ENCODE measurements around the gene SRC.
"Not testable (repeated sequence)": the region's sequence is repeated elsewhere in the genome, so short reads cannot be mapped to it uniquely, and the experiment has no call there.

Gene SRC

DNA sequence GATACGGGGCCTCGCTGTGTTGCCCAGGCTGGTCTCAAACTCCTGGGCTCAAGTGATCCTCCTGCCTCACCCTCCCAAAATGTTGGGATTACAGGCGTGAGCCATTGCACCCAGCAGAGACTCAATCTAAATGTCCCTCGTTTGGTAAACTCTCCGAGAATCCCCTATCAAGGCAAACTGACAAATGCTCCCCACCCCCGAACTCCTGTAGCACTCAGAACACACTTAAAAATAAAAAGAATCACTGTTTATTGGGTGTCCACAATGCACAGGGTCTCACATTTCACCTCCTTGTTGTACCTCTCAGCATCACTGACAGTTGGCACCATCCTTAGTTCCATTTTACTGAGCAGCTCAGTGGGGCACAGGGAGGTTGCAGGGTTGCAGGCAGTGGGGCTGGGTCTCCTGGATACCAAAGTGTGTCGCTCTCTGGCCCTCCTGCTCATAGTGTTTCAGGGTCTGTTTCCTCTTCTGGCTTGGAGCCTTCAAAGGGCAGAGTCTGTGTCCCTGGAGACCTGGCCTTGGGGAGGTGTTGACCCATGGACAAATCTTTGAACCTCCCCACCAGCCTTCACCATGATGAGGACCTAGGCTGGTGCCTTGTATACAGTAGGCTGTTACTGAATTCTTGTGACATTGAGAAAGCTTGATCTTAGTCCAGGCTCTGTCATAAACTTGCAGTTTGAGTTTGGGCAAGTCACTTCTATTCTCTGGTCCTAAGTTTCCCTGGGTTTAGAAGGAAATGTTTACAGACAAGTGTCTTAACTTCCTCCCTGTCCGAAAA is 8.5 kb upstream of the SRC start:
- DNase-seq, result no peak

- not testable (repeated sequence) for DNase-seq
Measured at GRCh38 chr20:37338380-37338779, 7.6 kb upstream of the SRC start.

GRCh38 chr20:37339208-37339607 is 6.7 kb upstream of the SRC start:
- DNase-seq, result no peak

GRCh38 chr20:37339764-37340109 is 6.2 kb upstream of the SRC start:
- not testable (repeated sequence) for DNase-seq

DNA sequence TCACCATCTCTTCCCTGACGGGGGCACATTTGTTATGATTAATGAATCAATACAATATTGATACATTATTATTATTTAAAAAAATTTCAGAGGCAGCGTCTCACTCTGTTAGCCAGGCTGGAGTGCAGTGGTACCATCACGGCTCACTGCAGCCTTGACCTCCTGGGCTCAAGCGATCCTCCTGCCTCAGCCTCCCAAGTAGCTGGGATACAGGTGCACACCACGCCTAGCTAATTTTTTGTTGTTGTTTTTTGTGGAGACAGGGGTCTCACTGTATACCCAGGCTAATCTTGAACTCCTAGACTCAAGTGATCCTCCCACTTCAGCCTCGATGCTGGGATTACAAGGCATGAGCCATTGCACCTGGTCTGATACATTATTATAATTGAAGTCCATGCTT is 4.9 kb upstream of the SRC start:
- no peak for DNase-seq

DNA sequence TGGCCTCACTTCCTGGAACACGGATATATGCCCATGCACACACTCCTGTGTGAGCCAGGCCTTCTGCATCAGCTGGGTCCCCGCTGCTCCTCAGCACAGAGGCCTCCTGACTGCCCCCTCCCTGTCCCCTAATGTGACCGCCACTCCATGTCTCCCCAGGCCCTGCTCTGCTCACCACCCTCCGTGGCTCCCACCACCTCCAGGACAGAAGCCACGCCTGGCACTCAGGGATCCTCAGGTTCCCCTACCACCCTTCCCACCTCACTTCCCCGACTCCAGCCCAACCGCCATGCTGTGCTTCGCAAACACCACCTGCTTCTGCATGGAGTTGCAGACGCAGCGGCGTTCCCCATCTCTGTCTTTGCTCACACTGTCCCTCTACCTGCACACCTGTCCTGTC is 4.3 kb upstream of the SRC start:
- DNase-seq, result no peak

- DNase-seq, result no peak
Measured at GRCh38 chr20:37342231-37343177, 3.4 kb upstream of the SRC start.

- no peak for DNase-seq
Measured at GRCh38 chr20:37343212-37343993, 2.5 kb upstream of the SRC start.

DNA sequence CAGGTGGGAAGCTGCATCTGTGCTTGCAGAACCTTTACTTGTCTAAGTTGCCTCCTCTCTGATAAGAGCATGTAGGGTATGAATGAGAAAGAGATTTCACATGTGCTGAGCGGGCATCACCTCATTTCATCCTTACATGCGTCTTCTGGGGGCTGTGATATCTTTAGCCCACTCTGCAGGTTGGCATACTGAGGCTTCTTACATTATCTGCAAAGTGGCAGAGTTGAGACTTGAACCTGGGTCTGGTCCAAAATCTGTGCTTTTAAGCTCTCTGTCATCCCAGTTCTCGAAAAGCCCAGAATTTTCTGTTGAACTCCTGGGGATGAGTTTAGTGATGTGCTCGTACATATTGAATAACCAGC is 2.0 kb upstream of the SRC start:
- no peak for DNase-seq

GRCh38 chr20:37344506-37345338 is 1.2 kb upstream of the SRC start:
- no peak for DNase-seq

- DNase-seq, result no peak
Measured at GRCh38 chr20:37346236-37346534, 245 bp downstream of the SRC start.

- DNase-seq, result no peak
Measured at GRCh38 chr20:37346535-37347346, 801 bp downstream of the SRC start.

DNA sequence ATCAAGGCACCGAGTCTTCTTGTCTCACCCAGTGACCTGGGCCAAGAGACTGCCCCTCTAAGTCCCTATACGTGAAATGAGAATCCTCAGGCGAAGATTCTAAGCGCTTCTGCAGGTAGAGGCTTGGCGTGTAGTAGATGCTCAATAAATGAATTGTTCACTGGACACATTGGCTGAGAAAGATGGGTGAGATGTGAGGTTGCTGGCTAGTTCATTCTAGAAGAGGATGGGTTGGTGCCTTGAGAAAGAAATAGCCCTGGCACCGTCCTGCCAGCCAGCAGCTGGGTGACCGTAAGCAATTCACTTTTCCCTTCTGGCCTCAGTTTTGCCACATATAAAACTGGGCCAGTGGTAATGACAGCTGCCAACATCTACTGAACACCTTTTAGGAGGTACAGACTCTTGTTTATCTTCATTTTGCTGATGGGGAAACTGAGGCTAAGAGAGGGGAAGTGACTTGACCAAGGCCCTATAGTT is 1.4 kb downstream of the SRC start:
- DNase-seq, result no peak

DNA sequence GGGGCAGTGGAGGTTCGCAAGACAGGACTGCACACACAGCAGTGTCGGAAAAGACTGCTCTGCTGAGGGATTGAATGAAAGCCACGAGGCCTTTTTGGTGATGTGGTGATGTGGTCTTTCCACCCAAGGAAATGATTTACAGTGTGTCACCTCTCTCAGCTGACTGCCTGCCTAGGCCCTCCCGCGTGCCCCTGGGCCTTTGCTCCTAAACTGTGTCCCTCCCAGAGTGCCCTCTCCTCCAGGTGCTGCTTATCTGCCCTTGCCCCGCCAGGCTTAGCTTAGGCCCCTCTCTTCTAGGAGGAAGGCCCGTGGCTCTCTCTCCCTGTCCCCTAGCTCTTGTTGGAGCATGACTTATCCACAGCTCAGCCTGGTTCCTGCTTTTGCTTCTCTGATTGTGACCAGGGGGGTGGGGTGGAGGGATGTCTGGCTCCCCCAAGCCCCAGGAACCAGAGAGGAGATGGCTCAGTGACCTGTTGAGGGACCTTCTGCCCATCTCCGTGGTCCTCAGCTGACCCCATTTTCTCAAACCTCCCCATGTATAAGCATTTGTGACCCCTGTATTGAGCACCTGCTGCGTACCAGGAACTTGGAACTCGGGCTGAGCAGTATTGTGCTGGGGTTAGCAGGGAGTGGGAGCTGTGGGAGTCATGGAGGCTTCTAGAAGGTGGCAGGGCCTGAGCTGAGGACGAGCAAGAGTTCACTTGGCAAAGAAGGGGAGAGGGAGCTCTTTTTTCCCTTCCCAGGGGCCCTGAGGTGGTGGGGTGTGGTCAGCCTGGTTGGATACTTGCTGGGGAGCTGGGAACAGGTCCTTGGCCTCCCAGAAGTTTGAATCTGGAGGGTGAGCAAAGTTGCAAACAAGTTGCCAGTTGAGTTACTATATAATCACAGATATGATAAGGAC is 2.2 kb downstream of the SRC start:
- DNase-seq, result no peak

DNA sequence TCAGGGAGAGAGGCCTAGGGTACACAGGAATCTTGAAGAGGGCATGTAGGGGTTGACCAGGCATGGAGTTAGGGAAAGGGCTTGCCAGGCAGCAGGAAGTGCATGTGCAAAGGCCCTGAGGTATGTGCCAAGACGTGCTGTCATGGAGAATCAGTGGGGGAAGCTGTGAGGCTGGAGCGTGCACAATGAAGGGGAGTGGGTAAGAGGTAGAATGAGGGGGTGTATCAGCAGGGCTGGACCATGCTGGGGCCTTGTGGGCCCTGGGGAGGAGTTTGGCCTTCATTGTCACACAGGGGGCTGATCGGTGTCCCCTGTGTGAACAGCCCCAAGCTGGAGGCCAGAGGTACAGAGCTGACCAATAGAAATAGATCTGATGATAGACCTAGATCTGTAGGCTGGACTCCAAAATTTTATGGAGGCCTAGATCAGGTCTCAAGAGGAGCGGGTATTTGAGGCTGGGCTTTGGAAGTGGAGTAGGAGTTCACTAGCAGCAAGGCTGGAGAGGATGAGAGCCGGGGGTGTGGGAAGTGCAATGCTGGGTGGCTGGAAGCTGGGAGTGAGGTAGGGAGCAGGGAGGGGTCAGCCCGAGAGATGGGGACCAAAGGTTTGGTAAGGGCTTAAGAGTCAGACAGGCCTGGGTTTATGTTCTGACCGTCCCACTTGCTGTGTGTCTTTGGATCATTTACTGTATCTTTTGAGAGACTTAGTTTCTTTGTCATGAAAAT is 3.0 kb downstream of the SRC start:
- no peak for DNase-seq

DNA sequence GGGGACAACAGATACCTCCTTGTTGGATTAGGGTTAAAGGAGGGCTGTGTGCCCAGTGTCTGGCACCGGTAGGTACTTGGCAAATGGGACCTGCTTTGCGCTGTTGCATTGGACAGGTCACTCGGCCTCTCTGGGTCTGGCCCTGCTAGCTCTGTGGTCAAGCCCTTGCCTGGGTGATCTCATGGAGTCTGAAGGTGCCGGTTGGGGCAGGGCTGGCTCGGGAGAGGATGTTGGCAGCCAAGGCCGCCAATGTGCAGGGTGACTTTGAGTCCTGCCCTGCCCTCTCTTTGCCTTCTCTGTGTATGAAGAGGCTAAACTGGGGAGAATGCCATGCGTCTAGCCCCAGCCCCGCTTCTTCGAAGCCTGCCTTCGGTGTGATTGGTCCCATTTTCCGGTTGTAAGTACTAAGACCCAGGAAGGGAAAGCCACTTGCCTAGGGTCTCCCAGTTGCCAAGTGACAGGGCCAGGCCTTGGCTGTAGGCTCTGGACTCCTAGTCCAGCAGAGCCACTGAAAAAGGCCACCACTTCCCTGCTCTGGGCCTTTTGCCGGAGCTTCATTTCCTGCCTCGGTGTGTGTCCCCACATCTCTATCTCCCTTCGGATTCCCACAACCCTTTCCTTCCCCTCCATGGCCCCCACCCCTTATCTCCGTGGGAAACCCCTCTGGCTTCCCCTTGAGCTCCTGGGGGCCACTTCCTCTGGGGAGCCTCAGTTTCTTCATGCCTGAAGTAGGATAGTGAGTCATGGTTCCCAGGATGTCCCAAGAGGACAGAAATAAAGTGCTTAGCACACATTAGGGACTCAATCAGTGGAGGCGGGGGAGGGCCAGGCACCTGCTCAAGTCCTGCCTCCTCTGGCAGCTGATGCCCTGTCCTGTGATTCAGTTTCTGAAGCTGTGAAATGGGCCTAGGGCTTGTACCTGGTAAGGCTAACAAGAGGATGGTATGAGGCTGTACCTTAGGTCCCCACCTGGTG is 3.9 kb downstream of the SRC start:
- DNase-seq, result no peak

- DNase-seq, result no peak
Measured at GRCh38 chr20:37350649-37351574, 5.0 kb downstream of the SRC start.

All from hematopoietic multipotent progenitor cell treated with erythropoietin and hydrocortisone succinate and interleukin-3 and kit ligand, for 8 days (in vitro differentiated cells).